Cardiac fibroblast (primary cell): ENCODE data around the gene CHST8.

ENCODE experiments used
- DNase-seq, 2 donors: peaks; one replicate each; pipeline versions ENCODE4 v3.0.0 to v3.0.0-alpha.2; 2010; ENCODE audit warnings: low read depth in 2 of 2
- H3K4me3 ChIP-seq, 2 donors: replicated peaks in 1 of 2; 1 replicate in 1 of 2; 2 replicates in 1 of 2; pipeline ENCODE4 v1.5.1; 2011; ENCODE audit warnings: low read depth in 2 of 2, low read length in 2 of 2, mild to moderate bottlenecking in 2 of 2, moderate library complexity in 1 of 2
- TF ChIP-seq, protein P1 (sequence below): IDR thresholded peaks from one replicate; pipeline ENCODE4 v1.5.1; 2011; ENCODE audit warnings: low read depth, mild to moderate bottlenecking, low read length, inconsistent platforms

Gene CHST8

DNA sequence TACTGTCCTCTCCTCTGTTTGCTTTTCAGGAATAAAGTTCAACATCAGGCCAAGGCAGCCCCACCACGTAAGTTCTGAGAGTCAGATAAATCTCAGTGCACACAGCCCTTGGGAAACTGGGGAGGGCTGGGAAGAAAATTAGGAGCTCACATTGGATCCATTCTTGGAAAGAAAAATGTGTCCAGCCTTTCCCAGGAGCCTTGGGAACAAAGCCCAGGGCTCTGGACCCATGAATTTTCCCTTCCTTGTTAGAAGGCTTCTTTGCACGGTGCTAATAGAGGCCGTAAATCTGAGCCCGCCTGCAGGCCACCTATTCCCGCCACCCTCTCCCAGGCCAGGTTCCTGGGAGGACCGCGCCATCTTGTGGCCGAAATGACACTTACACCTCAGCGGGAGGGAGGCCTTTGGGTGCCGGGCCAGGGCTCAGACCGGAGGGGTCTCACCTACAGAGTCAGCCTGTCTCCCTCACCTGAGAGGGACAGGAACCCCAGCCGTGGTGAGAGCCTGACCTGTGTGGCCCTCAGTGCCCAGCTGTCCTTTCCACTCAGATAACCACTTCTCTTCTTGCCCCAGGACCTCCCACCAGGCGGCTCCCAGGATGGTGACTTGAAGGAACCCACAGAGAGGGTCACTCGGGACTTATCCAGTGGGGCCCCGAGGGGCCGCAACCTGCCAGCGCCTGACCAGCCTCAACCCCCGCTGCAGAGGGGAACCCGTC, 149.8 kb downstream of the CHST8 start:
- TF ChIP-seq, protein P1, sequence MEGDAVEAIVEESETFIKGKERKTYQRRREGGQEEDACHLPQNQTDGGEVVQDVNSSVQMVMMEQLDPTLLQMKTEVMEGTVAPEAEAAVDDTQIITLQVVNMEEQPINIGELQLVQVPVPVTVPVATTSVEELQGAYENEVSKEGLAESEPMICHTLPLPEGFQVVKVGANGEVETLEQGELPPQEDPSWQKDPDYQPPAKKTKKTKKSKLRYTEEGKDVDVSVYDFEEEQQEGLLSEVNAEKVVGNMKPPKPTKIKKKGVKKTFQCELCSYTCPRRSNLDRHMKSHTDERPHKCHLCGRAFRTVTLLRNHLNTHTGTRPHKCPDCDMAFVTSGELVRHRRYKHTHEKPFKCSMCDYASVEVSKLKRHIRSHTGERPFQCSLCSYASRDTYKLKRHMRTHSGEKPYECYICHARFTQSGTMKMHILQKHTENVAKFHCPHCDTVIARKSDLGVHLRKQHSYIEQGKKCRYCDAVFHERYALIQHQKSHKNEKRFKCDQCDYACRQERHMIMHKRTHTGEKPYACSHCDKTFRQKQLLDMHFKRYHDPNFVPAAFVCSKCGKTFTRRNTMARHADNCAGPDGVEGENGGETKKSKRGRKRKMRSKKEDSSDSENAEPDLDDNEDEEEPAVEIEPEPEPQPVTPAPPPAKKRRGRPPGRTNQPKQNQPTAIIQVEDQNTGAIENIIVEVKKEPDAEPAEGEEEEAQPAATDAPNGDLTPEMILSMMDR: peak; percentile 88
- DNase-seq: peak; percentile 72 to 73
- no peak overlapping the region for H3K4me3 ChIP-seq

DNA sequence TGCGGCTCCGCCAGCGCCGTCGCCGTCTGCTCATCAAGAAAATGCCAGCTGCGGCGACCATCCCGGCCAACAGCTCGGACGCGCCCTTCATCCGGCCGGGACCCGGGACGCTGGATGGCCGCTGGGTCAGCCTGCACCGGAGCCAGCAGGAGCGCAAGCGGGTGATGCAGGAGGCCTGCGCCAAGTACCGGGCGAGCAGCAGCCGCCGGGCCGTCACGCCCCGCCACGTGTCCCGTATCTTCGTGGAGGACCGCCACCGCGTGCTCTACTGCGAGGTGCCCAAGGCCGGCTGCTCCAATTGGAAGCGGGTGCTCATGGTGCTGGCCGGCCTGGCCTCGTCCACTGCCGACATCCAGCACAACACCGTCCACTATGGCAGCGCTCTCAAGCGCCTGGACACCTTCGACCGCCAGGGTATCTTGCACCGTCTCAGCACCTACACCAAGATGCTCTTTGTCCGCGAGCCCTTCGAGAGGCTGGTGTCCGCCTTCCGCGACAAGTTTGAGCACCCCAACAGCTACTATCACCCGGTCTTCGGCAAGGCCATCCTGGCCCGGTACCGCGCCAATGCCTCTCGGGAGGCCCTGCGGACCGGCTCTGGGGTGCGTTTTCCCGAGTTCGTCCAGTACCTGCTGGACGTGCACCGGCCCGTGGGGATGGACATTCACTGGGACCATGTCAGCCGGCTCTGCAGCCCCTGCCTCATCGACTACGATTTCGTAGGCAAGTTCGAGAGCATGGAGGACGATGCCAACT, 150.5 kb downstream of the CHST8 start:
- TF ChIP-seq, protein P1: no peak
- DNase-seq: no peak
- H3K4me3 ChIP-seq: no peak overlapping the region

DNA sequence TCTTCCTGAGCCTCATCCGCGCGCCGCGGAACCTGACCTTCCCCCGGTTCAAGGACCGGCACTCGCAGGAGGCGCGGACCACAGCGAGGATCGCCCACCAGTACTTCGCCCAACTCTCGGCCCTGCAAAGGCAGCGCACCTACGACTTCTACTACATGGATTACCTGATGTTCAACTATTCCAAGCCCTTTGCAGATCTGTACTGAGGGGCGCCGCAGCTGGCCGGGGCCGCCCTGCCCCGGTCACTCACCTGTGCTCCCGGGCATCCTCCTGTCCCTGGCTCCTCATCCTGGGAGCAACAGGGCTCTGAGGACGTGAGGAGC, 151.1 kb downstream of the CHST8 start:
- TF ChIP-seq, protein P1: no peak
- no peak overlapping the region for H3K4me3 ChIP-seq

GRCh38 chr19:33773704-33774624, 152.2 kb downstream of the CHST8 start:
- no peak for DNase-seq
- no peak overlapping the region for H3K4me3 ChIP-seq
- TF ChIP-seq, protein P1: no peak

More for the DNA sequence above, 151.1 kb downstream of the CHST8 start:
- DNase-seq: no peak

DNA sequence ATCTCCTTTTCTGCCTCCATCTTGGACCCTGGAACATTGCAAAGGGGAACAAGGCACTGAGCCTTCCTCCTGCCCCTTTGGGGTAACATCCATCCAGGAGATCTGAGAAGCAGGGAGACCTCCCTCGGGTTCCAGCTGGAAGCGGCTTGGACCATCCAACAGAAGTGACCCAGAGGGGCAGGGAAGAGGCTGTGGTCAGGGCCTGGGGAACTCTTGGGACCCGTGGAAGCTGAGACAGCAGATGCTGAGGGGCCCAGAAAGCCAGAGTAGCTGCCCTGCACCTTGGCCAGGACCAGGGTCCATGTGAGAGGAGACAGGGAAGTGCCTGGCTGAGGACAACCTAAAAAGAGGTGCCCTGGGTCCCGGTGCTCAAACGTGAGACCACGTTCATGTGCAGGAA, 153.0 kb downstream of the CHST8 start:
- TF ChIP-seq, protein P1: no peak
- DNase-seq: no peak
- H3K4me3 ChIP-seq: no peak overlapping the region

- TF ChIP-seq, protein P1: no peak
- H3K4me3 ChIP-seq: no peak overlapping the region
- no peak for DNase-seq
Measured at GRCh38 chr19:33775731-33776487, 154.2 kb downstream of the CHST8 start.
